ENCODE measurements around the gene KHDC3L.

- TF ChIP-seq POLR2A (IDR thresholded peaks at IDR 0.05; ENCODE audit: low read length) (no peak), GATA1 (IDR thresholded peaks at IDR 0.05; ENCODE audit: low read depth, low read length) (no peak)
Observed at GRCh38 chr6:73394577-73395354, 32.3 kb downstream of the KHDC3L start, which contains the start of gene DDX43.
